Large intestine (tissue), 12 donors: ENCODE measurements around the gene R3HDML. TPM values are rescaled to one million over a fixed set of nuclear protein-coding genes. Genes with fewer than 3 reads are reported as not detected.
"Not testable (repeated sequence)": the region's sequence is repeated elsewhere in the genome, so short reads cannot be mapped to it uniquely, and the experiment has no call there.

Experiments used
- DNase-seq, 2 donors: peaks; one replicate each; pipeline versions ENCODE4 v3.0.0 to v3.0.0-alpha.2; 2013
- H3K27ac ChIP-seq: one replicate; pipeline ENCODE4 v1.5.1; 2013; ENCODE audit warnings: low read length
- H3K27me3 ChIP-seq: 2 replicates; pipeline ENCODE4 v1.6.1; 2013; ENCODE audit warnings: low read length; ENCODE audit not compliant: control insufficient read depth, insufficient read depth
- H3K36me3 ChIP-seq: 2 replicates; pipeline ENCODE4 v1.6.1; 2013; ENCODE audit warnings: low read length; ENCODE audit not compliant: control insufficient read depth, insufficient read depth
- H3K4me1 ChIP-seq: one replicate; pipeline ENCODE4 v1.6.1; 2013; ENCODE audit warnings: low read length; ENCODE audit not compliant: control insufficient read depth, insufficient read depth
- H3K4me3 ChIP-seq: one replicate; pipeline ENCODE4 v1.5.1; 2013; ENCODE audit warnings: low read length
- H3K9me3 ChIP-seq: one replicate; pipeline ENCODE4 v1.6.1; 2013; ENCODE audit warnings: mild to moderate bottlenecking, low read depth, low read length, moderate library complexity; ENCODE audit not compliant: control insufficient read depth
- WGBS: methylation state at CpG from one replicate; pipeline ENCODE4 v1.1.5; 2013; ENCODE audit warnings: low lambda C conversion rate; ENCODE audit not compliant: insufficient coverage; 5-methylcytosine and 5-hydroxymethylcytosine counted together
- long read RNA-seq, 11 donors: transcript quantifications; one replicate each; lab custom pipeline, GENCODE V29; 2026
- polyA plus RNA-seq: library from polyadenylated mRNA; unstranded; fragments of 120-200 nt; gene quantifications from one replicate; pipeline ENCODE4 v1.2.1, GENCODE V29; 2013

Gene R3HDML
- 0.04 TPM for polyA plus RNA-seq
- long read RNA-seq, donor 1, partial matches to known transcripts = 16 of 26 reads
- long read RNA-seq, donor 1, other reads (novel, unspliced or antisense) = 10 of 26 reads
- long read RNA-seq, donor 2, partial matches to known transcripts = 7 of 7 reads
- long read RNA-seq, donor 2, other reads (novel, unspliced or antisense) = 0 of 7 reads
- long read RNA-seq, donor 3 = 0 reads
- long read RNA-seq, donor 4 = 0 reads
- long read RNA-seq, donor 5 = 0 reads
- long read RNA-seq, donor 6 = 0 reads
- long read RNA-seq, donor 7 = 0 reads
- long read RNA-seq, donor 8 = 0 reads
- long read RNA-seq, donor 9 = 0 reads
- long read RNA-seq, donor 10, partial matches to known transcripts = 5 of 5 reads
- long read RNA-seq, donor 10, other reads (novel, unspliced or antisense) = 0 of 5 reads
- long read RNA-seq, donor 11 = 0 reads

DNA sequence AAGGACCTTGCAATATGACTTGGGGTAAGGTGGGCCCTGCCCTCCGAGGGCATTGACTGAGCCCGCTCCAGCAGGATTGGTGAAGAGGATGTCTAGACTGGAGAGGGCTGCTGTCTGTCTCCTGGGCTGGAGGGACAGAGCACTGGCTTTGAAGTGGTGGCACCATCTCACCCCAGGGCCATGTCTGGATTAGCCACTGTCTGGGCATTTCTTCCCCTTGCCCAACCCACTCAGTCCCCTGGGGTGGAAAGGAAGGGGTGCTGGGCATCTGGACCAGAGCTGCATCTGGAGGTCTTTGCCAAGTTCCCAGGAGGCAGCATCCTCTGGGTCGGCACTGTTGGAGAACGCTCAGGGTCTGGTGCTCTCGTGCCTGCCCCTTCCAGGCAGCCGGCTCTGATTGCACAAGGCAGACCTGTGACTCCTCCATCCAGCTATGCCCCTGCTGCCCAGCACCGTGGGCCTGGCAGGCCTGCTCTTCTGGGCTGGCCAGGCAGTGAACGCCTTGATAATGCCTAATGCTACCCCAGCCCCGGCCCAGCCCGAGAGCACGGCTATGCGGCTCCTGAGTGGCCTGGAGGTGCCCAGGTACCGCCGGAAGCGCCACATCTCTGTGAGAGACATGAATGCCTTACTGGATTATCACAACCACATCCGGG is at the start of gene R3HDML:
Gene R3HDML, plus strand, starts transcription at position 319 of the 656 bp plus-strand sequence. Its CDS starts 115 bp downstream, at position 434.
- H3K4me1 ChIP-seq = no peaks in the 10 kb centered on the region
- no peaks in the 10 kb centered on the region for H3K9me3 ChIP-seq
- H3K27me3 ChIP-seq = no peaks in the 10 kb centered on the region
- WGBS = no CpG with 5 or more reads among the region's 16 CpGs
- H3K36me3 ChIP-seq = no peaks in the 10 kb centered on the region
- H3K4me3 ChIP-seq = no peak within 1 kb of the TSS
- DNase-seq = no peak
- H3K27ac ChIP-seq = no peak within 1 kb of the TSS

DNA sequence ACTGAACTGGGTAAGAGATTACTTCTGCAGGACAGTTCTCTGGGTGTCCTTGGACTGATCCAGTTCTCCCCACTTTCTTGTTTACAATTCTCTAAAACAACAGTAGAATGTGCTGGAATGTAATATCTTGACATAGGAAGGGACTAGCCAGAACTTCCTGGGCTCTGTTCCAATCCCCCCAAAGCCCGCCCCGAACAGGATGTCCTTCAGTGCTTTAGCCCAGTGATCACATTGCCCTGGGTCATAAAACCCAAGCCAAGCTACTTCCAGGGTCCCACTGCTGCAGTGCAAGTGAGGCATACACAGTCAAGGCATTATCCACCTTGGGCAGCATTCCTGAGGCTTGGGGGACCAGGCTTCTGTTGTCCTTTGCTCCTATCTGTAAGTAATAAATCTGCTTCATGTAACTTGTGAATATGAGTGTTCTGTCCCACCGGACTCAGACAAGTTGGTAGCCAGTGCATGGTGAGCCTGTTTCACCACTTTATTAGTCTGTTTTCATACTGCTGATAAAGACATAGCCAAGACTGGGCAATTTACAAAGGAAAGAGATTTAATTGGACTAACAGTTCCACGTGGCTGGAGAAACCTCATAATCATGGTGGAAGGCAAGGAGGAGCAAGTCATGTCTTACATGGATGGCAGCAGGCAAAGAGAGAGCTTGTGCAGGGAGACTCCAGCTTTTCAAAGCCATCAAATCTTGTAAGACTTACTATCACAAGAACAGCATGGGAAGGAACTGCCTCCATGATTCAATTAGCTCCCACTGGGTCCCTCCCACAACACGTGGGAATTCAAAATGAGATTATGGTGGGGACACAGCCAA is 49.4 kb upstream of the R3HDML start:
- WGBS = no CpG with 5 or more reads among the region's 5 CpGs

DNA sequence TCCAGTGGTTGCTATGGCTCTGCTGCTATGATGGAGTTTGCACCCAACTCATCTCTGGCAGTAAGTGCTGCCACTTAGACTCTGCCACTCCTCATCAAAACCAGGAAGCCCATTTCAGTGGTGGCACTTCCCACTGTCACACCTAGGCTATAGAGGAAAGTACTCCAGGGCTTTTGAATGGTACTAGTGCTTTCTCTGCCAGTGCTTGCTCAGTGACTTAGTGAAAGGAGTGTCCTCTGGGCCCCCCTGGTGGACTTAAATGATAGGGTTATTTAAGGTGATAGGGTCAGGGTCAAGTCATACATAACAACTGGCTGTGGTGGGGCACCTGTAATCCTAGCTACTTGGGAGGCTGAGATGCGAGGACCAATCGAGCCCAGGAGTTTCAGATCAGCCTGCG is 48.6 kb upstream of the R3HDML start:
- 100% methylated on average over 2 of the region's 3 CpGs for WGBS
- no peaks in the 10 kb centered on the region for H3K4me1 ChIP-seq
- no peaks in the 10 kb centered on the region for H3K27me3 ChIP-seq
- no peaks in the 10 kb centered on the region for H3K9me3 ChIP-seq
- H3K4me3 ChIP-seq = no peak overlapping the region
- no peak overlapping the region for H3K27ac ChIP-seq
- DNase-seq = no peak
- no peaks in the 10 kb centered on the region for H3K36me3 ChIP-seq

More for the DNA sequence above, 49.4 kb upstream of the R3HDML start:
- DNase-seq = no peak
- no peak overlapping the region for H3K4me3 ChIP-seq
- no peaks in the 10 kb centered on the region for H3K27me3 ChIP-seq
- no peak overlapping the region for H3K27ac ChIP-seq
- H3K4me1 ChIP-seq = no peaks in the 10 kb centered on the region
- H3K36me3 ChIP-seq = no peaks in the 10 kb centered on the region
- no peaks in the 10 kb centered on the region for H3K9me3 ChIP-seq

- Histone ChIP-seq H3K4me3 (no peak overlapping the region), H3K27ac (no peak overlapping the region), H3K27me3 (no peaks in the 10 kb centered on the region), H3K4me1 (no peaks in the 10 kb centered on the region), H3K9me3 (no peaks in the 10 kb centered on the region), H3K36me3 (no peaks in the 10 kb centered on the region)
- no peak for DNase-seq
- WGBS = 89% methylated on average over 3 of the region's 7 CpGs
Observed at GRCh38 chr20:44291754-44292153, 45.1 kb upstream of the R3HDML start.

- Histone ChIP-seq H3K27ac (no peak overlapping the region), H3K36me3 (no peaks in the 10 kb centered on the region), H3K9me3 (no peaks in the 10 kb centered on the region), H3K27me3 (no peaks in the 10 kb centered on the region), H3K4me3 (no peak overlapping the region), H3K4me1 (no peaks in the 10 kb centered on the region)
- WGBS = 79% methylated on average over 2 of the region's 7 CpGs
- no peak for DNase-seq
Observed at GRCh38 chr20:44296011-44296410, 40.8 kb upstream of the R3HDML start.

GRCh38 chr20:44297721-44298120 is 39.1 kb upstream of the R3HDML start:
- Histone ChIP-seq H3K9me3 (no peaks in the 10 kb centered on the region), H3K36me3 (no peaks in the 10 kb centered on the region), H3K4me3 (no peak overlapping the region), H3K27ac (no peak overlapping the region), H3K4me1 (peaks cover 14% of the 10 kb centered on the region), H3K27me3 (no peaks in the 10 kb centered on the region)
- DNase-seq = no peak
- no CpG with 5 or more reads among the region's 4 CpGs for WGBS

GRCh38 chr20:44299011-44299535 is 37.8 kb upstream of the R3HDML start:
- not testable (repeated sequence) for H3K4me3 ChIP-seq, H3K27ac ChIP-seq, H3K27me3 ChIP-seq, H3K36me3 ChIP-seq, DNase-seq, H3K9me3 ChIP-seq
- no CpG with 5 or more reads among the region's 42 CpGs for WGBS
- peaks cover 19% of the 10 kb centered on the region for H3K4me1 ChIP-seq

- Histone ChIP-seq H3K27ac (peak overlapping the region; percentile 70), H3K4me3 (no peak overlapping the region), H3K36me3 (peaks cover 3% of the 10 kb centered on the region), H3K9me3 (no peaks in the 10 kb centered on the region), H3K27me3 (no peaks in the 10 kb centered on the region), H3K4me1 (peaks cover 19% of the 10 kb centered on the region)
- no peak for DNase-seq
Observed at GRCh38 chr20:44301285-44301684, 35.6 kb upstream of the R3HDML start.

DNA sequence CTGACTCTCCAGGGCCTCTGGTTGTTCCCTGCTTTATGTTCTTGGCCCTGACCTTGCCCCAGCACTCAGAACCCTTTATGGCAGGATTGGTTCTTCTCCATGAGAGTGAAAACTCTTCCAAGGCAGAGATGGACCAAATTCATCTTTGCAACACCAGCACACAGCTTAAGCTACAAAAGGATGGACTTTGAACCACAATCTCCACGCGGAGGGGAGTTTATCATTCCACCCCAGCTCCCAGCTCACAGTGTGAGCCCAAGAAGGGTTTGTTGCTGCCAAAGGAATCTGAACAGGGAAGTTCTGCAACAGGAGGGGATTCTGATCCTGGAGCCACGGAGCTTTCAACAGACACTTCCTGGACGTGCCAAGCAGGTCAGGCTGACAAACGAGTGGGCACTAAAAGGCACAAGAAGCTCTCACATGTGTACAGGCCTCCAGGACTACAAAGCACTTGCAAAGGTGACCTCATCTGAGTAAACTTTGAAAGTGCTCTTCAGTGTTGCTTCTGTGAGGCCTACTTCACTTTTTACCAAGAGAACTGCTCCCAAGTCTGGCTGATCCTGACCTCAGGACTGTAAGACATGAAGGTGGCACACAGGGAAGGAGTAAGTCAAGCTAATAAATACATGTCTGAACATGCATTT is 34.7 kb upstream of the R3HDML start:
- Histone ChIP-seq H3K4me1 (peaks cover 19% of the 10 kb centered on the region), H3K4me3 (no peak overlapping the region), H3K9me3 (no peaks in the 10 kb centered on the region), H3K36me3 (peaks cover 4% of the 10 kb centered on the region), H3K27me3 (no peaks in the 10 kb centered on the region), H3K27ac (peak overlapping the region; percentile 70)
- no CpG with 5 or more reads among the region's 5 CpGs for WGBS
- DNase-seq = peak; percentile 79 to 93

DNA sequence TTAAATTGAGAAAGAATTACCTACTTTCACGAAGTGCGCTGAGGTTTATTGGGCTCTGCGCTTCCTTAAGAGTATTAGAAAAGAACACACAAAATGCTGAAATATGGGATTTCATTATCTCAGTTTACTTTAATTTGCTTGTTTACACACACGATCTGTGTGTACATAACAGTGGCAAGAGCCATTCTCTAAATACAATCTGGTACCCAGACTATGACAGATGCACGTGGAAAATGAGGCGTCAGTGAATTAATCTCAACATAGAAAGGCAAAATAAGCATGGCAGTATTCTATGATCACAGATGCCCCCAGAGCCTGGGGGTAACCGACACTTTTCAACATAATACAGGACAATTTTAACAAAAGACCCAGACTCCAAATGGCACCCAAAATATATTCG is 34.1 kb upstream of the R3HDML start:
- no peaks in the 10 kb centered on the region for H3K9me3 ChIP-seq
- peak overlapping the region; percentile 70 for H3K27ac ChIP-seq
- DNase-seq = no peak
- peaks cover 4% of the 10 kb centered on the region for H3K36me3 ChIP-seq
- H3K4me1 ChIP-seq = peaks cover 19% of the 10 kb centered on the region
- no peak overlapping the region for H3K4me3 ChIP-seq
- 60% methylated on average over 3 of the region's 8 CpGs for WGBS
- no peaks in the 10 kb centered on the region for H3K27me3 ChIP-seq
